Measurements from ENCODE around the gene CSTB.

GRCh38 chr21:43815107-43815613, 39.1 kb upstream of the CSTB start:
- TF ChIP-seq CTCF (conservative IDR thresholded peaks at IDR 0.05; ENCODE audit: low read length), result no peak
- TF ChIP-seq EZH2phosphoT487 (IDR thresholded peaks at IDR 0.05; ENCODE audit: borderline replicate concordance), result no peak

All from Loucy (cell line).